H9 (cell line): ENCODE results near the gene XXYLT1. TPM values are rescaled to one million over a fixed set of nuclear protein-coding genes. Genes with fewer than 3 reads are reported as not detected.

Experiments
- DNase-seq: peaks from one replicate; pipeline ENCODE4 v3.0.0-alpha.2; 2017
- H2AFZ ChIP-seq: one replicate; pipeline ENCODE4 v1.6.1; 2013; ENCODE audit warnings: mild to moderate bottlenecking, low read length, control low read depth, moderate library complexity
- H2AK5ac ChIP-seq: 2 replicates; pipeline ENCODE4 v1.6.1; 2013; ENCODE audit warnings: low read length, control low read depth, mixed read lengths; ENCODE audit not compliant: insufficient read length
- H2BK120ac ChIP-seq: one replicate; pipeline ENCODE4 v1.6.1; 2013; ENCODE audit warnings: low read depth, mild to moderate bottlenecking, low read length, control low read depth, inconsistent platforms; ENCODE audit not compliant: poor library complexity, severe bottlenecking
- H2BK12ac ChIP-seq: 2 replicates; pipeline ENCODE4 v1.6.1; 2013; ENCODE audit warnings: low read length, control low read depth, mixed read lengths, low read depth; ENCODE audit not compliant: insufficient read length
- H2BK15ac ChIP-seq: 2 replicates; pipeline ENCODE4 v1.6.1; 2013; ENCODE audit warnings: low read depth, low read length, control low read depth
- H2BK20ac ChIP-seq: one replicate; pipeline ENCODE4 v1.6.1; 2013; ENCODE audit warnings: low read depth, mild to moderate bottlenecking, low read length, control low read depth, inconsistent platforms; ENCODE audit not compliant: poor library complexity, severe bottlenecking
- H2BK5ac ChIP-seq: 2 replicates; pipeline ENCODE4 v1.6.1; 2013; ENCODE audit warnings: low read length, control low read depth, mixed read lengths; ENCODE audit not compliant: insufficient read length
- H3K14ac ChIP-seq: 2 replicates; pipeline ENCODE4 v1.6.1; 2013; ENCODE audit warnings: low read length, control low read depth; ENCODE audit not compliant: insufficient read depth
- H3K18ac ChIP-seq: 2 replicates; pipeline ENCODE4 v1.6.1; 2013; ENCODE audit warnings: low read depth, mild to moderate bottlenecking, mixed read lengths, low read length, control low read depth; ENCODE audit not compliant: insufficient read length
- H3K23ac ChIP-seq: 2 replicates; pipeline ENCODE4 v1.6.1; 2013; ENCODE audit warnings: low read length, control low read depth, mixed read lengths, low read depth; ENCODE audit not compliant: insufficient read length
- H3K23me2 ChIP-seq: 2 replicates; pipeline ENCODE4 v1.6.1; 2013; ENCODE audit warnings: low read depth, mild to moderate bottlenecking, mixed read lengths, low read length, control low read depth; ENCODE audit not compliant: insufficient read length, poor library complexity, severe bottlenecking
- H3K27ac ChIP-seq: 2 replicates; pipeline ENCODE4 v1.5.1; 2013; ENCODE audit warnings: low read length, control low read depth, mixed read lengths, low read depth; ENCODE audit not compliant: insufficient read length
- H3K27me3 ChIP-seq: 2 replicates; pipeline ENCODE4 v1.6.1; 2013; ENCODE audit warnings: low read length, control low read depth, inconsistent platforms; ENCODE audit not compliant: insufficient read depth
- H3K4ac ChIP-seq: 2 replicates; pipeline ENCODE4 v1.6.1; 2013; ENCODE audit warnings: low read depth, mild to moderate bottlenecking, control low read depth, inconsistent platforms, low read length, moderate library complexity
- H3K4me1 ChIP-seq: 2 replicates; pipeline ENCODE4 v1.6.1; 2013; ENCODE audit warnings: low read length, control low read depth, inconsistent platforms; ENCODE audit not compliant: insufficient read depth
- H3K4me2 ChIP-seq: 2 replicates; pipeline ENCODE4 v1.6.1; 2013; ENCODE audit warnings: low read length, control low read depth, mixed read lengths; ENCODE audit not compliant: insufficient read length, insufficient read depth
- H3K56ac ChIP-seq: 2 replicates; pipeline ENCODE4 v1.6.1; 2013; ENCODE audit warnings: low read depth, mild to moderate bottlenecking, mixed read lengths, low read length, control low read depth; ENCODE audit not compliant: insufficient read length
- H3K79me1 ChIP-seq: 2 replicates; pipeline ENCODE4 v1.6.1; 2013; ENCODE audit warnings: low read depth, mild to moderate bottlenecking, moderate library complexity, low read length, control low read depth, inconsistent platforms; ENCODE audit not compliant: insufficient read depth, poor library complexity, severe bottlenecking
- H3K79me2 ChIP-seq: 2 replicates; pipeline ENCODE4 v1.6.1; 2013; ENCODE audit warnings: low read length, control low read depth, inconsistent platforms; ENCODE audit not compliant: insufficient read depth
- H3K9ac ChIP-seq: 2 replicates; pipeline ENCODE4 v1.6.1; 2013; ENCODE audit warnings: low read length, control low read depth, mixed read lengths; ENCODE audit not compliant: insufficient read length; ENCODE audit errors: extremely low read depth
- H3K9me3 ChIP-seq: one replicate; pipeline ENCODE4 v1.6.1; 2013; ENCODE audit warnings: low read depth, low read length, inconsistent platforms; ENCODE audit not compliant: control insufficient read depth
- H3T11ph ChIP-seq: one replicate; pipeline ENCODE4 v1.6.1; 2013; ENCODE audit warnings: mild to moderate bottlenecking, low read length, control low read depth, inconsistent platforms
- H4K20me1 ChIP-seq: one replicate; pipeline ENCODE4 v1.6.1; 2013; ENCODE audit not compliant: control insufficient read depth, insufficient read length, insufficient read depth
- H4K5ac ChIP-seq: 2 replicates; pipeline ENCODE4 v1.6.1; 2013; ENCODE audit warnings: low read depth, mild to moderate bottlenecking, mixed read lengths, low read length, control low read depth; ENCODE audit not compliant: insufficient read length
- H4K8ac ChIP-seq: replicated peaks from 2 replicates; pipeline ENCODE4 v1.6.1; 2013; ENCODE audit warnings: low read length, control low read depth, mixed read lengths, low read depth; ENCODE audit not compliant: insufficient read length
- H4K91ac ChIP-seq: 2 replicates; pipeline ENCODE4 v1.6.1; 2013; ENCODE audit warnings: low read depth, mild to moderate bottlenecking, moderate library complexity, mixed read lengths, low read length, control low read depth; ENCODE audit not compliant: insufficient read length
- H3K27ac Mint-ChIP-seq, 3 experiments: 2 replicates in 2 of 3; 3 replicates in 1 of 3; pipeline ENCODE4 v1.8.0; 2020 to 2021; ENCODE audit warnings: mixed read lengths in 3 of 3, mild to moderate bottlenecking in 1 of 3, moderate library complexity in 1 of 3
- H3K27me3 Mint-ChIP-seq: 2 replicates; pipeline ENCODE4 v1.8.0; 2021; ENCODE audit warnings: low read depth, mild to moderate bottlenecking, moderate library complexity, mixed read lengths
- H3K36me3 Mint-ChIP-seq, 3 experiments: 2 replicates in 2 of 3; 3 replicates in 1 of 3; pipeline ENCODE4 v1.8.0; 2020 to 2021; ENCODE audit warnings: low read depth in 3 of 3, mixed read lengths in 3 of 3; ENCODE audit not compliant: insufficient read depth in 1 of 3
- H3K4me1 Mint-ChIP-seq, 2 experiments: 2 replicates each; pipeline ENCODE4 v1.8.0; 2020; ENCODE audit warnings: mixed read lengths in 2 of 2
- H3K4me3 Mint-ChIP-seq, 2 experiments: 2 replicates in 1 of 2; 3 replicates in 1 of 2; pipeline ENCODE4 v1.8.0; 2020 to 2021; ENCODE audit warnings: mild to moderate bottlenecking in 2 of 2, mixed read lengths in 2 of 2, moderate library complexity in 1 of 2
- H3K9me3 Mint-ChIP-seq, 2 experiments: 2 replicates in 1 of 2; 3 replicates in 1 of 2; pipeline ENCODE4 v1.8.0; 2020; ENCODE audit warnings: mild to moderate bottlenecking in 2 of 2, mixed read lengths in 2 of 2, moderate library complexity in 1 of 2
- WGBS: extraction: QIAGEN DNeasy Blood & Tissue Kit; methylation state at CpG from one replicate; pipeline ENCODE4 v1.1.7; 2013; ENCODE audit warnings: missing lambda C conversion rate, low lambda C conversion rate, mixed read lengths; ENCODE audit not compliant: insufficient read length; ENCODE audit errors: extremely low coverage; 5-methylcytosine and 5-hydroxymethylcytosine counted together
- total RNA-seq: library from RNA; stranded (reverse); gene quantifications from 2 replicates; pipeline ENCODE4 v1.2.1, GENCODE V29; 2021
- TF ChIP-seq, protein P1 (sequence below): fragments of 200-600 bp; sonication (generic); conservative IDR thresholded peaks from 3 replicates; pipeline ENCODE4 v1.8.0; 2021; ENCODE audit warnings: antibody characterized with exemption, mild to moderate bottlenecking

XXYLT1 gene
- total RNA-seq, 1 experiment from 2014 or later, result 22.7 TPM

DNA sequence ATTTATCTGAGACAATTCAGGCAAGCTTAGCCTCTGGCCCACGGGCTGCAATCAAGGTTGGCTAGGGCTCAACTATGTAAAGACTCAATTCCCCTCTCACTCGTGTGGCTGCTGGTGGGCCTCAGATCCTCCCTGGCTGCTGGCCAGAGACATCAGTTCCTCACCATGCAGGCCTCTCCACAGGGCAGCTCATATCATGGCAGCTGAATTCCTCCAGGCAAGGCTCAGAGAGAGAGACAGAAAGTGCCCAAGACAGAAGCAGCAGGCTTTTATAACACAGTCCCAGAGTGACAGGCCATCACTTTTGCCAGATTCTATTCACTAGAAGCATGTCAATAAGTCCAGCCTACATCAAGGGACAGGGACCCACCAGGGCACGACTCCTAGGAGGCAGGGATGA is 63.2 kb downstream of the XXYLT1 start:
- no peak overlapping the region for H3K56ac ChIP-seq
- H3K27me3 ChIP-seq, result no peaks in the 10 kb centered on the region
- no peak overlapping the region for H2BK120ac ChIP-seq
- H2AFZ ChIP-seq, result no peak overlapping the region
- H3K27me3 Mint-ChIP-seq, result no peaks in the 10 kb centered on the region; the same call in 1 of the 2 replicates
- no peak for DNase-seq
- no peaks in the 10 kb centered on the region; a peak in 2 of 5 replicates for H3K9me3 Mint-ChIP-seq
- no peak overlapping the region for H3K4ac ChIP-seq
- no peak overlapping the region for H4K91ac ChIP-seq
- no peak overlapping the region for H2BK15ac ChIP-seq
- H2BK5ac ChIP-seq, result no peak overlapping the region
- no peak overlapping the region for H3T11ph ChIP-seq
- H3K4me2 ChIP-seq, result no peak overlapping the region
- H2BK20ac ChIP-seq, result no peak overlapping the region
- no peak overlapping the region for H3K23ac ChIP-seq
- no peak overlapping the region for H4K8ac ChIP-seq
- H3K9me3 ChIP-seq, result no peaks in the 10 kb centered on the region
- no peak overlapping the region for H3K18ac ChIP-seq
- H3K9ac ChIP-seq, result no peak overlapping the region
- no peak overlapping the region for H2AK5ac ChIP-seq
- no peaks in the 10 kb centered on the region for H3K23me2 ChIP-seq
- no peak overlapping the region; a peak in 2 of 7 replicates for H3K27ac Mint-ChIP-seq
- no peak overlapping the region for H4K5ac ChIP-seq
- no peak overlapping the region for H3K14ac ChIP-seq
- no peak overlapping the region for H2BK12ac ChIP-seq
- peaks cover 4% of the 10 kb centered on the region for H3K79me1 ChIP-seq
- peaks cover 2% of the 10 kb centered on the region for H3K4me1 ChIP-seq
- no peaks in the 10 kb centered on the region for H4K20me1 ChIP-seq
- H3K4me1 Mint-ChIP-seq, result peaks cover 35 to 39% of the 10 kb centered on the region in 2 experiments
- peaks cover 2% of the 10 kb centered on the region; the same call in 1 of the 2 replicates for H3K79me2 ChIP-seq
- H3K27ac ChIP-seq, result no peak overlapping the region
- no CpG with 5 or more reads among the region's 3 CpGs for WGBS
- TF ChIP-seq, protein P1, sequence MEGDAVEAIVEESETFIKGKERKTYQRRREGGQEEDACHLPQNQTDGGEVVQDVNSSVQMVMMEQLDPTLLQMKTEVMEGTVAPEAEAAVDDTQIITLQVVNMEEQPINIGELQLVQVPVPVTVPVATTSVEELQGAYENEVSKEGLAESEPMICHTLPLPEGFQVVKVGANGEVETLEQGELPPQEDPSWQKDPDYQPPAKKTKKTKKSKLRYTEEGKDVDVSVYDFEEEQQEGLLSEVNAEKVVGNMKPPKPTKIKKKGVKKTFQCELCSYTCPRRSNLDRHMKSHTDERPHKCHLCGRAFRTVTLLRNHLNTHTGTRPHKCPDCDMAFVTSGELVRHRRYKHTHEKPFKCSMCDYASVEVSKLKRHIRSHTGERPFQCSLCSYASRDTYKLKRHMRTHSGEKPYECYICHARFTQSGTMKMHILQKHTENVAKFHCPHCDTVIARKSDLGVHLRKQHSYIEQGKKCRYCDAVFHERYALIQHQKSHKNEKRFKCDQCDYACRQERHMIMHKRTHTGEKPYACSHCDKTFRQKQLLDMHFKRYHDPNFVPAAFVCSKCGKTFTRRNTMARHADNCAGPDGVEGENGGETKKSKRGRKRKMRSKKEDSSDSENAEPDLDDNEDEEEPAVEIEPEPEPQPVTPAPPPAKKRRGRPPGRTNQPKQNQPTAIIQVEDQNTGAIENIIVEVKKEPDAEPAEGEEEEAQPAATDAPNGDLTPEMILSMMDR, result no peak
- H3K4me3 Mint-ChIP-seq, result no peak overlapping the region
- peaks cover 8 to 18% (median 12%) of the 10 kb centered on the region in 3 experiments; a peak in 6 of 7 replicates for H3K36me3 Mint-ChIP-seq
